Esophagus muscularis mucosa (tissue), 4 donors: ENCODE measurements around the gene AAK1. TPM values are rescaled to one million over a fixed set of nuclear protein-coding genes. Genes with fewer than 3 reads are reported as not detected.
A peak's percentile ranks its signal among the peaks of the same experiment; 100 is the strongest.

Experiments
- DNase-seq: peaks from one replicate; pipeline ENCODE4 v3.0.0-alpha.2; 2017; ENCODE audit errors: extremely low spot score
- H3K27ac ChIP-seq, 4 donors: fragments of 200-600 bp; sonication (generic); replicated peaks in 1 of 4; 1 replicate in 3 of 4; 2 replicates in 1 of 4; pipeline ENCODE4 v1.5.1; 2016 to 2019; ENCODE audit warnings: mild to moderate bottlenecking in 1 of 4
- H3K27me3 ChIP-seq, 4 donors: fragments of 200-600 bp; sonication (generic); one replicate each; pipeline versions ENCODE4 v1.5.1 to v1.6.0; 2016 to 2019
- H3K36me3 ChIP-seq, 4 donors: fragments of 200-600 bp; sonication (generic); one replicate each; pipeline ENCODE4 v1.5.1; 2016 to 2019
- H3K4me1 ChIP-seq, 4 donors: fragments of 200-600 bp; sonication (generic); one replicate each; pipeline ENCODE4 v1.5.1; 2016 to 2019
- H3K4me3 ChIP-seq, 4 donors: fragments of 200-600 bp; sonication (generic); 1 replicate in 2 of 4; 2 replicates in 2 of 4; pipeline ENCODE4 v1.5.1; 2016 to 2019; ENCODE audit warnings: mild to moderate bottlenecking in 4 of 4, moderate library complexity in 1 of 4
- H3K9me3 ChIP-seq, 4 donors: fragments of 200-600 bp; sonication (generic); 1 replicate in 3 of 4; 2 replicates in 1 of 4; pipeline ENCODE4 v1.5.1; 2016 to 2019
- EP300 ChIP-seq: sonication (generic); formaldehyde crosslinking; IDR thresholded peaks from one replicate; pipeline ENCODE4 v1.6.1; 2017; ENCODE audit warnings: antibody characterized with exemption
- POLR2A ChIP-seq: fragments of 450-650 bp; IDR thresholded peaks from one replicate; pipeline ENCODE4 v1.6.1; 2017; ENCODE audit warnings: antibody characterized with exemption, moderate library complexity, mild to moderate bottlenecking, low read depth
- POLR2AphosphoS5 ChIP-seq, 2 donors: sonication (generic); formaldehyde crosslinking; IDR thresholded peaks; one replicate each; pipeline ENCODE4 v1.6.1; 2017; ENCODE audit warnings: antibody characterized with exemption in 2 of 2
- WGBS: methylation state at CpG from one replicate; pipeline ENCODE4 v1.1.5; 2018; 5-methylcytosine and 5-hydroxymethylcytosine counted together
- intact Hi-C: fragments of 100-400 bp; cut with DNase I; formaldehyde crosslinking; loops from one replicate; pipeline ENCODE4 v1.15.1; 2023
- total RNA-seq, 4 donors: library from RNA; depleted of rRNA; stranded (reverse); fragments of >200 nt; gene quantifications; one replicate each; pipeline versions ENCODE4 v1.1.0 to v1.2.1, GENCODE V29; 2016
- TF ChIP-seq, protein P1 (sequence below), 3 experiments: fragments of 200-600 bp in 2 of 3; fragments of 450-650 bp in 1 of 3; sonication (generic) in 2 of 3; IDR thresholded peaks; one replicate each; pipeline ENCODE4 v1.5.1; 2017 to 2019; ENCODE audit warnings: antibody characterized with exemption in 3 of 3, mild to moderate bottlenecking in 2 of 3, moderate library complexity in 1 of 3

The AAK1 gene
- total RNA-seq: 10 to 100 TPM; 27.8 to 53.2 (median 41.9) TPM

DNA sequence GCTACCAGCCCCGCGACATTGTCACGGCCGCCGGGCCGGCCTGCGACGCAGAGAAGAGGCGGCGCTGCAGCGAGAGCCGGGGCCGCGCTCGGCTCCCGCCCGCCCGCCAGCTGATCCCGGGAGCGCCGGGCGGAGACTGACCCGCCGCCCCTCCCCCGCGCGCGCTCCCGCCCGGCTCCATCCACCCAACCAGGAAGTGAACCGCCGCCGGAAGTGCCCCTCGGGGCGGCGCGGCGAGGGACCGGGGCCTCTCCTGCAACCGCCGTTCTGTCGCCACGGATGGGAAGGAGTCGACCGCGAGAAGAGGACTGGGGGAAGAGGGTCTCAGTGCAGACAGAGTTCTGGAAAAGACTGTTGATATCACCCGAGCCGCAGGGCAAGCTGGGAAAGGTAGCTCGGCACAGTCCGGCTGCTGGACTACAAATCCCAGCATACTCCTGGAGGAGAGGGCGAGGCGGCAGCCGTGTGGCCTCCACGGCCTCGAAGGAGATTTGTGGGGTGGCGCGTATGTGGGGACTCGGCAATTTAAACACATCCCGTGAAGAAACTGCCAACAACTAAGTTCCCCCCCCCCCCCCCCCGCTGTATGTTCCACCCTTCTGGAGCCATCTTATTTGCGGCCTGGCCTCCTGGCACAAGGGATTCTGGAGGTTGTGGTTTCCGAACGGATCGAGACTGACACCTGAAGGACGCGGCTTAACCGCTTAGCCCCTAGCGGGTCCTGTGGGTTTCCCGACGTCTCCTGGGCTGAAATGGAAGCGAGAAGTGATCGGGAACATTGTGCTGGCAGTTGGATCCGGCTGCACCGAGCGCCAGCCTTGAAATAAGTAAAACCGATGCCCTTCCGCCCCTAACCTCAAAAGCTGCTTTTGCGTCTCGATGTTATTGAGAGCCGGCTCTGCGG is at the start of gene AAK1:
Gene AAK1, minus strand, starts transcription at position 138 of the 904 bp plus-strand sequence. CDS start 699 bp downstream, outside the sequence.
- Histone ChIP-seq H3K27ac (peak within 1 kb of the TSS; percentile 94 to 97 (median 96)), H3K9me3 (no peaks in the 10 kb centered on the region), H3K36me3 (peaks cover 0 to 4% (median 0%) of the 10 kb centered on the region in 4 donors), H3K27me3 (no peaks in the 10 kb centered on the region), H3K4me3 (peak within 1 kb of the TSS; percentile 85 to 100 (median 98)), H3K4me1 (peaks cover 35 to 61% (median 55%) of the 10 kb centered on the region in 4 donors)
- TF ChIP-seq, protein P1, sequence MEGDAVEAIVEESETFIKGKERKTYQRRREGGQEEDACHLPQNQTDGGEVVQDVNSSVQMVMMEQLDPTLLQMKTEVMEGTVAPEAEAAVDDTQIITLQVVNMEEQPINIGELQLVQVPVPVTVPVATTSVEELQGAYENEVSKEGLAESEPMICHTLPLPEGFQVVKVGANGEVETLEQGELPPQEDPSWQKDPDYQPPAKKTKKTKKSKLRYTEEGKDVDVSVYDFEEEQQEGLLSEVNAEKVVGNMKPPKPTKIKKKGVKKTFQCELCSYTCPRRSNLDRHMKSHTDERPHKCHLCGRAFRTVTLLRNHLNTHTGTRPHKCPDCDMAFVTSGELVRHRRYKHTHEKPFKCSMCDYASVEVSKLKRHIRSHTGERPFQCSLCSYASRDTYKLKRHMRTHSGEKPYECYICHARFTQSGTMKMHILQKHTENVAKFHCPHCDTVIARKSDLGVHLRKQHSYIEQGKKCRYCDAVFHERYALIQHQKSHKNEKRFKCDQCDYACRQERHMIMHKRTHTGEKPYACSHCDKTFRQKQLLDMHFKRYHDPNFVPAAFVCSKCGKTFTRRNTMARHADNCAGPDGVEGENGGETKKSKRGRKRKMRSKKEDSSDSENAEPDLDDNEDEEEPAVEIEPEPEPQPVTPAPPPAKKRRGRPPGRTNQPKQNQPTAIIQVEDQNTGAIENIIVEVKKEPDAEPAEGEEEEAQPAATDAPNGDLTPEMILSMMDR (IDR thresholded peaks at IDR 0.05): no peak
- TF ChIP-seq POLR2AphosphoS5 (IDR thresholded peaks at IDR 0.05) (peak; percentile 73 to 85), POLR2A (peak; percentile 53)
- peak; percentile 96 for DNase-seq
- WGBS: 2% methylated on average over 28 of the region's 81 CpGs
- intact Hi-C loops: loop anchor here (5.0 to 10.0 kb wide), 3 partner anchors 82 to 259 kb away; partner anchors contain the start of genes GFPT1 and NFU1

DNA sequence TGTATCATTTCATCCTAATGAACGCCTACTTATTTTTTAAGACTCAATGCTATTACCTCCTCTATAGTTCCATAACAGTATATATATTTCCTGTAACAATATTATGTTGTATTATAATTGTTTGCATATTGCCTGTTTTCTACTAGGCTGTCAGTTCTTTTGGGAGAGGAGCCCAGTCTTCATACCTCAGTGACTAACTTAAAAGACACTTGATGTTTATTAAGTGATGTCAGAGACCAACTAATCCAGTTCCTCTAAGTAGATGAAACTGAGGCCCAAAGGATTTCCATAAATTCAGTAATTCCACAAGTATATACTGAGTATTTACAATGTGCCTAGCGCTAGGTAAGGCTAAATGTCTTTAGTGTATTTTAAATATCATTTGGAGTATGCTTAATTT is 48.9 kb upstream of the AAK1 start:
- no peak for DNase-seq
- TF ChIP-seq EP300: no peak
- TF ChIP-seq, protein P1 (IDR thresholded peaks at IDR 0.05): no peak
- TF ChIP-seq POLR2A: no peak
- no peak for TF ChIP-seq POLR2AphosphoS5 (IDR thresholded peaks at IDR 0.05)
- Histone ChIP-seq H3K4me3 (no peak overlapping the region), H3K27ac (no peak overlapping the region), H3K27me3 (no peaks in the 10 kb centered on the region), H3K36me3 (no peaks in the 10 kb centered on the region), H3K4me1 (peaks cover 8 to 23% (median 14%) of the 10 kb centered on the region in 4 donors), H3K9me3 (no peaks in the 10 kb centered on the region)
- intact Hi-C loops: no loop called here
- 98% methylated on average over 2 of the region's 2 CpGs for WGBS

DNA sequence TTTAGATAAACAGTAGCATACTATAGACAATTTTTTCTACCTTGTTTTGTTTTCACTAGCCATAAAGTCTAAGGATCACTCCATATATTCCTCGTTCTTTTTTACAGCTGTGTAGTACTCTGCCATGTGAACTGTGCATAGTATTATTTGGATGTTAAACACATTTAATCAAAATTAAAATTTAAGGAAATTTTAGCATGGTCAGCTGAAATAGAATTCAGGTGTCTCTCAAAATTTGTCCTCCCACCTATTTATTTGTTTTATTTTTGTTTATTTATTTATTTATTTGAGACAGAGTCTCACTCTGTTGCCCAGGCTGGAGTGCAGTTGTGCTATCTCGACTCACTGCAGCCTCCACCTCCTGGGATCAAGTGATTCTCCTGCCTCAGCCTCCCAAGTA is 46.4 kb upstream of the AAK1 start:
- H3K9me3 ChIP-seq: no peaks in the 10 kb centered on the region
- H3K4me3 ChIP-seq: no peak overlapping the region
- H3K27ac ChIP-seq: no peak overlapping the region
- peaks cover 3 to 13% (median 5%) of the 10 kb centered on the region in 4 donors for H3K4me1 ChIP-seq
- no peaks in the 10 kb centered on the region for H3K36me3 ChIP-seq
- TF ChIP-seq POLR2A: no peak
- TF ChIP-seq, protein P1 (IDR thresholded peaks at IDR 0.05): no peak
- TF ChIP-seq EP300: no peak
- no peak for TF ChIP-seq POLR2AphosphoS5 (IDR thresholded peaks at IDR 0.05)
- DNase-seq: no peak
- intact Hi-C loops: no loop called here
- 94% methylated on average over 2 of the region's 2 CpGs for WGBS
- H3K27me3 ChIP-seq: no peaks in the 10 kb centered on the region

DNA sequence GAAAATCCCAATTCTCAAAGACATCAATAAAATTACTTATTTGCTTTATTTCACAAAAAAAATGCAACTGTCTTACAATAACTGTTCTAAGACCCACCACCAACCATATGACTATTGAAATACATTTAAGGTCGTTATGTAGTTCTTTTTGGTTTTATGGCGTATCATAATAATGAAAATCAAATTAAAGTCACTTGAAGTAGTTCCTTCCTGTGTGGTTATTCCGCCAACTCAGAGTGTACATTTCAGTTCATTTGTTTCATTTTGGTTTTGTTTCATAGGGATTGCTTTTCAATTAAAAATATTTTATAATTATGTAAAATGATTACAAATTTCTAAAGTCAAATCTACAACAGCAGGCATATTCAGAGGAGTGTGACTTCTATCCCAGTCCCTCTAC is 45.9 kb upstream of the AAK1 start:
- Histone ChIP-seq H3K9me3 (no peaks in the 10 kb centered on the region), H3K36me3 (no peaks in the 10 kb centered on the region), H3K4me3 (no peak overlapping the region), H3K27ac (no peak overlapping the region), H3K27me3 (no peaks in the 10 kb centered on the region), H3K4me1 (peaks cover 0 to 9% (median 0%) of the 10 kb centered on the region in 4 donors)
- intact Hi-C loops: no loop called here
- TF ChIP-seq, protein P1 (IDR thresholded peaks at IDR 0.05): no peak
- TF ChIP-seq EP300 (no peak), POLR2AphosphoS5 (IDR thresholded peaks at IDR 0.05) (no peak)
- no peak for DNase-seq
- 86% methylated on average over 3 of the region's 3 CpGs for WGBS
